IMR-90 (cell line): ENCODE measurements around the gene ZNF169. TPM values are rescaled to one million over a fixed set of nuclear protein-coding genes. Genes with fewer than 3 reads are reported as not detected.
"Not testable (repeated sequence)": the region's sequence is repeated elsewhere in the genome, so short reads cannot be mapped to it uniquely, and the experiment has no call there.

Experiments
- ATAC-seq: fragments of 200-7000 bp; cut with Tn5 transposase; 2 replicates; pipeline ENCODE4 v1.9.1; 2020; ENCODE audit warnings: low read depth, mild to moderate bottlenecking, moderate library complexity
- BruUV-seq: library from RNA; stranded (reverse); fragments of 400-500 nt; replicated peaks from 2 replicates; lab custom pipeline; 2021; lab: Mats Ljungman, UMichigan
- CTCF ChIA-PET: fragments of 300-600 bp; formaldehyde crosslinking; extraction: SDS; loops from one replicate; lab custom pipeline; 2021; ENCODE audit warnings: antibody characterized with exemption; lab: Yijun Ruan, JAX
- POLR2A ChIA-PET: fragments of 300-600 bp; sonication (Branson Sonifier 250); formaldehyde crosslinking; loops from one replicate; lab custom pipeline; 2022; ENCODE audit warnings: antibody characterized with exemption; ENCODE audit not compliant: unreplicated experiment; lab: Charles Lee
- DNase-seq: peaks from one replicate; pipeline ENCODE4 v3.0.0; 2013
- H2AFZ ChIP-seq: replicated peaks from 2 replicates; pipeline ENCODE3; 2013; ENCODE audit warnings: low read length, mild to moderate bottlenecking; ENCODE audit not compliant: poor library complexity
- H2AK5ac ChIP-seq: 2 replicates; pipeline ENCODE4 v1.6.1; 2013; ENCODE audit warnings: low read depth, low read length, inconsistent platforms
- H2AK9ac ChIP-seq: replicated peaks from 2 replicates; pipeline ENCODE3; 2013; ENCODE audit warnings: mild to moderate bottlenecking, low read depth, low read length, moderate library complexity; ENCODE audit not compliant: poor library complexity
- H2BK120ac ChIP-seq: 2 replicates; pipeline ENCODE4 v1.6.1; 2013; ENCODE audit warnings: low read depth, low read length, inconsistent platforms
- H2BK15ac ChIP-seq: 3 replicates; pipeline ENCODE4 v1.6.1; 2013; ENCODE audit warnings: low read depth, low read length, inconsistent platforms
- H2BK20ac ChIP-seq: 2 replicates; pipeline ENCODE4 v1.6.1; 2013; ENCODE audit warnings: low read depth, mild to moderate bottlenecking, inconsistent platforms, low read length, moderate library complexity
- H2BK5ac ChIP-seq: 2 replicates; pipeline ENCODE4 v1.6.1; 2013; ENCODE audit warnings: mild to moderate bottlenecking, low read depth, low read length, inconsistent platforms; ENCODE audit not compliant: poor library complexity, severe bottlenecking
- H3K14ac ChIP-seq: replicated peaks from 2 replicates; pipeline ENCODE4 v1.6.1; 2013; ENCODE audit warnings: low read depth, low read length, inconsistent platforms
- H3K18ac ChIP-seq: 2 replicates; pipeline ENCODE4 v1.6.1; 2013; ENCODE audit warnings: low read depth, low read length, control low read depth
- H3K23ac ChIP-seq: 2 replicates; pipeline ENCODE4 v1.6.1; 2013; ENCODE audit warnings: low read depth, low read length, inconsistent platforms
- H3K27ac ChIP-seq: 2 replicates; pipeline ENCODE4 v1.5.1; 2013; ENCODE audit warnings: mild to moderate bottlenecking, control low read depth, low read length; ENCODE audit not compliant: insufficient read depth
- H3K27me3 ChIP-seq: 2 replicates; pipeline ENCODE4 v1.6.1; 2013; ENCODE audit warnings: low read length; ENCODE audit not compliant: control insufficient read depth, insufficient read depth
- H3K36me3 ChIP-seq: 2 replicates; pipeline ENCODE4 v1.6.1; 2013; ENCODE audit warnings: low read length, mixed read lengths; ENCODE audit not compliant: control insufficient read depth, insufficient read depth
- H3K4ac ChIP-seq: 2 replicates; pipeline ENCODE4 v1.6.1; 2013; ENCODE audit warnings: low read depth, low read length, inconsistent platforms
- H3K4me1 ChIP-seq: 2 replicates; pipeline ENCODE4 v1.6.1; 2013; ENCODE audit warnings: low read length, mixed read lengths; ENCODE audit not compliant: control insufficient read depth, insufficient read depth
- H3K4me2 ChIP-seq: 2 replicates; pipeline ENCODE4 v1.6.1; 2013; ENCODE audit warnings: low read depth, mild to moderate bottlenecking, control low read depth, low read length, moderate library complexity
- H3K4me3 ChIP-seq: 2 replicates; pipeline ENCODE4 v1.5.1; 2013; ENCODE audit warnings: low read depth, mild to moderate bottlenecking, control low read depth, low read length, moderate library complexity; ENCODE audit not compliant: insufficient read depth
- H3K56ac ChIP-seq: 2 replicates; pipeline ENCODE4 v1.6.1; 2013; ENCODE audit warnings: low read length, inconsistent platforms; ENCODE audit not compliant: insufficient read depth; ENCODE audit errors: extremely low read depth
- H3K79me1 ChIP-seq, 2 experiments: 2 replicates each; pipeline ENCODE4 v1.6.1; 2013; ENCODE audit warnings: low read length in 2 of 2, inconsistent platforms in 1 of 2, low read depth in 1 of 2
- H3K9ac ChIP-seq: 2 replicates; pipeline ENCODE4 v1.6.1; 2013; ENCODE audit warnings: low read depth, low read length, control low read depth
- H3K9me1 ChIP-seq: 2 replicates; pipeline ENCODE4 v1.6.1; 2013; ENCODE audit warnings: low read length, inconsistent platforms; ENCODE audit not compliant: insufficient read depth
- H3K9me3 ChIP-seq: 2 replicates; pipeline ENCODE4 v1.6.1; 2013; ENCODE audit warnings: low read length; ENCODE audit not compliant: control insufficient read depth, insufficient read depth
- H4K20me1 ChIP-seq: 2 replicates; pipeline ENCODE4 v1.6.1; 2013; ENCODE audit warnings: low read length, inconsistent platforms; ENCODE audit not compliant: insufficient read depth
- H4K5ac ChIP-seq: 2 replicates; pipeline ENCODE4 v1.6.1; 2013; ENCODE audit warnings: mild to moderate bottlenecking, low read depth, low read length, control low read depth
- H4K8ac ChIP-seq, 2 experiments: 2 replicates each; pipeline ENCODE4 v1.6.1; 2013; ENCODE audit warnings: low read depth in 2 of 2, low read length in 2 of 2, control low read depth in 1 of 2, inconsistent platforms in 1 of 2
- H4K91ac ChIP-seq: 2 replicates; pipeline ENCODE4 v1.6.1; 2013; ENCODE audit warnings: low read depth, low read length, inconsistent platforms; ENCODE audit not compliant: insufficient read depth
- WGBS, 2 experiments: methylation state at CpG; one replicate each; pipeline versions ENCODE4 v1.1.5 to v1.1.7; 2013; ENCODE audit warnings: missing lambda C conversion rate in 2 of 2; ENCODE audit not compliant: insufficient read length in 1 of 2; ENCODE audit errors: extremely low coverage in 2 of 2; 5-methylcytosine and 5-hydroxymethylcytosine counted together
- dilution Hi-C: fragments of 300-500 bp; cut with HindIII; formaldehyde crosslinking; loops from one replicate; pipeline ENCODE4 v1.14.3; 2018; ENCODE audit warnings: low sequenced_read_pairs; ENCODE audit not compliant: unreplicated experiment
- in situ Hi-C: fragments of 300-500 bp; cut with MboI; formaldehyde crosslinking; loops from 3 replicates; pipeline ENCODE4 v1.14.3; 2019; ENCODE audit warnings: low sequenced_read_pairs, inconsistent platforms, mixed read lengths
- intact Hi-C: fragments of 100-400 bp; cut with micrococcal nuclease; formaldehyde crosslinking; loops from 2 replicates; pipeline ENCODE4 v1.10.0; 2022
- polyA plus RNA-seq, 3 experiments: library from polyadenylated mRNA; depleted of rRNA; stranded (reverse); fragments of >200 nt; gene quantifications; 2 replicates each; pipeline ENCODE4 v1.2.3, GENCODE V29; 2012; ENCODE audit warnings: low replicate concordance in 1 of 3
- total RNA-seq: library from RNA; depleted of rRNA; stranded (reverse); fragments of >200 nt; gene quantifications from 2 replicates; pipeline ENCODE4 v1.2.3, GENCODE V29; 2012

Gene ZNF169
- total and polyA plus RNA-seq, 2 of the 4 experiments (the other 2 are of a cell fraction) = 2.7 to 3.2 TPM

- in situ Hi-C loops, H3K27me3 ChIP-seq, H2AK9ac ChIP-seq, H2AFZ ChIP-seq, H3K4me1 ChIP-seq, H3K18ac ChIP-seq, H3K27ac ChIP-seq, H2BK15ac ChIP-seq, CTCF ChIA-PET, H3K9ac ChIP-seq, H3K4me3 ChIP-seq, H4K91ac ChIP-seq, H3K56ac ChIP-seq, H3K4me2 ChIP-seq, intact Hi-C loops, H3K36me3 ChIP-seq, BruUV-seq, dilution Hi-C loops, H3K9me1 ChIP-seq, H4K5ac ChIP-seq, H3K9me3 ChIP-seq, H4K20me1 ChIP-seq, H4K8ac ChIP-seq, H3K79me1 ChIP-seq, H3K23ac ChIP-seq, H3K4ac ChIP-seq, DNase-seq, ATAC-seq, H2BK120ac ChIP-seq, H2AK5ac ChIP-seq, H2BK5ac ChIP-seq, H3K14ac ChIP-seq, H2BK20ac ChIP-seq, POLR2A ChIA-PET: not testable (repeated sequence)
- WGBS, 2 experiments = no CpG with 5 or more reads among the region's 16 CpGs
These were observed 88.4 kb downstream of the ZNF169 start for GRCh38 chr9:94347451-94347850.

GRCh38 chr9:94348754-94349153, 89.7 kb downstream of the ZNF169 start:
- CTCF ChIA-PET = not testable (repeated sequence)

More at GRCh38 chr9:94348754-94349153, 89.7 kb downstream of the ZNF169 start:
- H3K4me3 ChIP-seq, H4K20me1 ChIP-seq, H3K27me3 ChIP-seq, dilution Hi-C loops, H3K4me2 ChIP-seq, BruUV-seq, H3K27ac ChIP-seq, H4K5ac ChIP-seq, H2AK9ac ChIP-seq, H3K9me1 ChIP-seq, H3K4ac ChIP-seq, H2BK5ac ChIP-seq, H4K91ac ChIP-seq, H3K4me1 ChIP-seq, in situ Hi-C loops, intact Hi-C loops, H3K23ac ChIP-seq, H3K9ac ChIP-seq, H2AFZ ChIP-seq, DNase-seq, H3K56ac ChIP-seq, H3K14ac ChIP-seq, H3K36me3 ChIP-seq, H2BK120ac ChIP-seq, H3K9me3 ChIP-seq, H2BK20ac ChIP-seq, H4K8ac ChIP-seq, H3K18ac ChIP-seq, H2AK5ac ChIP-seq, POLR2A ChIA-PET, H2BK15ac ChIP-seq, H3K79me1 ChIP-seq: not testable (repeated sequence)
- WGBS, 2 experiments = no CpG with 5 or more reads among the region's 3 CpGs
- 0 out of 2 replicates have a peak, but pooled peaks have one; percentile 35 for ATAC-seq
